Breast epithelium (tissue), 4 donors: Measurements from ENCODE around the gene JADE2. TPM values are rescaled to one million over a fixed set of nuclear protein-coding genes. Genes with fewer than 3 reads are reported as not detected.
A peak's percentile ranks its signal among the peaks of the same experiment; 100 is the strongest.

Experiments used
- DNase-seq, 2 donors: peaks; one replicate each; pipeline ENCODE4 v3.0.0-alpha.2; 2019; ENCODE audit warnings: low spot score in 2 of 2
- H3K27ac ChIP-seq, 2 donors: fragments of 200-600 bp; sonication (generic) in 1 of 2; one replicate each; pipeline ENCODE4 v1.5.1; 2016 to 2019; ENCODE audit warnings: mild to moderate bottlenecking in 1 of 2
- H3K27me3 ChIP-seq, 2 donors: fragments of 200-600 bp; sonication (generic) in 1 of 2; one replicate each; pipeline versions ENCODE4 v1.5.1 to v1.6.0; 2017 to 2019; ENCODE audit warnings: control low read depth in 1 of 2, mild to moderate bottlenecking in 1 of 2
- H3K36me3 ChIP-seq: fragments of 200-600 bp; one replicate; pipeline ENCODE4 v1.5.1; 2019
- H3K4me1 ChIP-seq, 2 donors: fragments of 200-600 bp; sonication (generic); one replicate each; pipeline ENCODE4 v1.5.1; 2016 to 2019; ENCODE audit warnings: control low read depth in 1 of 2
- H3K4me3 ChIP-seq, 3 donors: fragments of 200-600 bp; sonication (generic); 1 replicate in 2 of 3; 2 replicates in 1 of 3; pipeline ENCODE4 v1.5.1; 2016 to 2019; ENCODE audit warnings: mild to moderate bottlenecking in 3 of 3, moderate library complexity in 2 of 3
- H3K9me3 ChIP-seq, 2 donors: fragments of 200-600 bp; sonication (generic) in 1 of 2; one replicate each; pipeline ENCODE4 v1.5.1; 2016 to 2019; ENCODE audit warnings: control low read depth in 1 of 2
- CTCF ChIP-seq, 3 donors: fragments of 450-650 bp; IDR thresholded peaks; one replicate each; pipeline ENCODE4 v1.5.1; 2016 to 2017; ENCODE audit warnings: antibody characterized with exemption in 3 of 3, mild to moderate bottlenecking in 3 of 3, moderate library complexity in 3 of 3
- POLR2A ChIP-seq: fragments of 450-650 bp; IDR thresholded peaks from one replicate; pipeline ENCODE4 v1.6.1; 2016; ENCODE audit warnings: antibody characterized with exemption, mild to moderate bottlenecking, moderate library complexity
- POLR2AphosphoS5 ChIP-seq, 3 donors: sonication (generic); formaldehyde crosslinking; IDR thresholded peaks; one replicate each; pipeline ENCODE4 v1.6.1; 2017; ENCODE audit warnings: antibody characterized with exemption in 3 of 3
- intact Hi-C: fragments of 100-400 bp; cut with DNase I; formaldehyde crosslinking; loops from one replicate; pipeline ENCODE4 v1.15.1; 2023; ENCODE audit warnings: low total_unique reads
- total RNA-seq, 3 donors: library from RNA; depleted of rRNA; stranded (reverse); fragments of >200 nt; gene quantifications; one replicate each; pipeline ENCODE4 v1.1.0, GENCODE V29; 2016

The JADE2 gene
- total RNA-seq, 3 donors from 2014 or later, result 39.0 to 66.0 (median 61.4) TPM

- no peaks in the 10 kb centered on the region for H3K27me3 ChIP-seq
- no peaks in the 10 kb centered on the region for H3K36me3 ChIP-seq
- no peak overlapping the region for H3K4me3 ChIP-seq
- peak in 1 of 2 donors; percentile 15 for DNase-seq
- no peak for TF ChIP-seq POLR2AphosphoS5 (IDR thresholded peaks at IDR 0.05)
- intact Hi-C loops, result no loop called here
- H3K4me1 ChIP-seq, result no peaks in the 10 kb centered on the region
- no peaks in the 10 kb centered on the region for H3K9me3 ChIP-seq
- H3K27ac ChIP-seq, result no peak overlapping the region
Measured at GRCh38 chr5:134583766-134584165, 58.3 kb downstream of the JADE2 start.

GRCh38 chr5:134584662-134585061 is 59.2 kb downstream of the JADE2 start:
- intact Hi-C loops, result no loop called here
- Histone ChIP-seq H3K4me1 (no peaks in the 10 kb centered on the region), H3K27ac (peak overlapping the region in 1 of 2 donors; percentile 25)

GRCh38 chr5:134585966-134586365 is 60.5 kb downstream of the JADE2 start:
- DNase-seq, result peak in 1 of 2 donors; percentile 20
- intact Hi-C loops, result no loop called here
- Histone ChIP-seq H3K27me3 (no peaks in the 10 kb centered on the region), H3K4me1 (no peaks in the 10 kb centered on the region), H3K27ac (no peak overlapping the region), H3K4me3 (no peak overlapping the region), H3K36me3 (no peaks in the 10 kb centered on the region), H3K9me3 (no peaks in the 10 kb centered on the region)
- no peak for TF ChIP-seq POLR2A
- TF ChIP-seq CTCF (IDR thresholded peaks at IDR 0.05), result no peak
- TF ChIP-seq POLR2AphosphoS5 (IDR thresholded peaks at IDR 0.05), result no peak

More at GRCh38 chr5:134584662-134585061, 59.2 kb downstream of the JADE2 start:
- H3K9me3 ChIP-seq, result no peaks in the 10 kb centered on the region
- TF ChIP-seq POLR2AphosphoS5 (IDR thresholded peaks at IDR 0.05), result no peak
- TF ChIP-seq POLR2A, result no peak
- TF ChIP-seq CTCF (IDR thresholded peaks at IDR 0.05), result no peak
- H3K36me3 ChIP-seq, result no peaks in the 10 kb centered on the region
- DNase-seq, result peak in 1 of 2 donors; percentile 27
- H3K4me3 ChIP-seq, result no peak overlapping the region
- H3K27me3 ChIP-seq, result no peaks in the 10 kb centered on the region

GRCh38 chr5:134586866-134587524 is 61.5 kb downstream of the JADE2 start:
- no peaks in the 10 kb centered on the region for H3K4me1 ChIP-seq
- intact Hi-C loops, result no loop called here
- H3K9me3 ChIP-seq, result no peaks in the 10 kb centered on the region
- no peaks in the 10 kb centered on the region for H3K27me3 ChIP-seq
- H3K4me3 ChIP-seq, result peak overlapping the region in 1 of 3 donors; percentile 32
- H3K36me3 ChIP-seq, result no peaks in the 10 kb centered on the region
- peak; percentile 23 to 68 (median 58) for TF ChIP-seq CTCF (IDR thresholded peaks at IDR 0.05)
- no peak for TF ChIP-seq POLR2A
- peak in 1 of 2 donors; percentile 72 for DNase-seq
- no peak overlapping the region for H3K27ac ChIP-seq

GRCh38 chr5:134590992-134591659 is 65.7 kb downstream of the JADE2 start:
- intact Hi-C loops, result no loop called here
- TF ChIP-seq CTCF (IDR thresholded peaks at IDR 0.05) (no peak), POLR2AphosphoS5 (IDR thresholded peaks at IDR 0.05) (no peak), POLR2A (no peak)
- Histone ChIP-seq H3K36me3 (no peaks in the 10 kb centered on the region), H3K9me3 (no peaks in the 10 kb centered on the region), H3K4me1 (no peaks in the 10 kb centered on the region), H3K4me3 (no peak overlapping the region), H3K27me3 (no peaks in the 10 kb centered on the region), H3K27ac (peak overlapping the region in 1 of 2 donors; percentile 75)
- DNase-seq, result peak in 1 of 2 donors; percentile 38
